Keratinocyte (primary cell): Measurements from ENCODE around the gene LSAMP. TPM values are rescaled to one million over a fixed set of nuclear protein-coding genes. Genes with fewer than 3 reads are reported as not detected.

Experiments used
- DNase-seq: peaks from one replicate; pipeline ENCODE4 v3.0.0-alpha.2; 2011; ENCODE audit warnings: low read depth, missing footprints, low spot score
- FAIRE-seq: peaks from 2 replicates; lab custom pipeline; 2011; peaks lifted over from hg19 to GRCh38; lab: Jason Lieb, UNC
- H2AFZ ChIP-seq: 2 replicates; pipeline ENCODE4 v1.6.0; 2012; ENCODE audit warnings: low read length, control low read depth, inconsistent platforms; ENCODE audit not compliant: control insufficient read depth
- H3K27ac ChIP-seq: 2 replicates; pipeline ENCODE4 v1.5.1; 2011; ENCODE audit warnings: low read length; ENCODE audit not compliant: control insufficient read depth, insufficient read depth
- H3K27me3 ChIP-seq: 3 replicates; pipeline ENCODE4 v1.6.0; 2011; ENCODE audit warnings: low read length; ENCODE audit not compliant: control insufficient read depth, insufficient read depth; ENCODE audit errors: extremely low read depth
- H3K36me3 ChIP-seq, 2 experiments: 2 replicates in 1 of 2; 3 replicates in 1 of 2; pipeline ENCODE4 v1.5.1; 2011; ENCODE audit warnings: low read length in 2 of 2, mild to moderate bottlenecking in 1 of 2; ENCODE audit not compliant: control insufficient read depth in 2 of 2, insufficient read depth in 2 of 2; ENCODE audit errors: extremely low read depth in 1 of 2
- H3K4me1 ChIP-seq: 3 replicates; pipeline ENCODE4 v1.5.1; 2011; ENCODE audit warnings: low read length; ENCODE audit not compliant: control insufficient read depth, insufficient read depth; ENCODE audit errors: extremely low read depth
- H3K4me2 ChIP-seq: 3 replicates; pipeline ENCODE4 v1.6.0; 2011; ENCODE audit warnings: low read depth, low read length; ENCODE audit not compliant: control insufficient read depth, insufficient read depth; ENCODE audit errors: extremely low read depth
- H3K4me3 ChIP-seq, 3 experiments: fragments of 200-600 bp in 1 of 3; sonication (generic) in 1 of 3; 2 replicates in 2 of 3; 3 replicates in 1 of 3; pipeline ENCODE4 v1.5.1; 2011 to 2016; ENCODE audit warnings: low read length in 3 of 3, mild to moderate bottlenecking in 3 of 3, control low read depth in 2 of 3, inconsistent platforms in 1 of 3, low read depth in 1 of 3, mixed read lengths in 1 of 3, mixed run types in 1 of 3, moderate library complexity in 1 of 3; ENCODE audit not compliant: control insufficient read depth in 2 of 3, insufficient read depth in 2 of 3; ENCODE audit errors: extremely low read depth in 1 of 3
- H3K79me2 ChIP-seq: 2 replicates; pipeline ENCODE4 v1.6.0; 2012; ENCODE audit warnings: low read length; ENCODE audit not compliant: control insufficient read depth, insufficient read depth
- H3K9ac ChIP-seq: 3 replicates; pipeline ENCODE4 v1.6.0; 2011; ENCODE audit warnings: low read length; ENCODE audit not compliant: control insufficient read depth, insufficient read depth; ENCODE audit errors: extremely low read depth
- H3K9me1 ChIP-seq: 3 replicates; pipeline ENCODE4 v1.6.0; 2011; ENCODE audit warnings: low read length; ENCODE audit not compliant: control insufficient read depth, insufficient read depth; ENCODE audit errors: extremely low read depth
- H3K9me3 ChIP-seq: 2 replicates; pipeline ENCODE4 v1.5.1; 2012; ENCODE audit warnings: low read depth, low read length; ENCODE audit not compliant: control insufficient read depth
- H4K20me1 ChIP-seq: 3 replicates; pipeline ENCODE4 v1.6.0; 2011; ENCODE audit warnings: low read length; ENCODE audit not compliant: control insufficient read depth, insufficient read depth; ENCODE audit errors: extremely low read depth
- CTCF ChIP-seq, 3 experiments: IDR thresholded peaks in 1 of 3; conservative IDR thresholded peaks in 1 of 3; optimal IDR thresholded peaks in 1 of 3; 2 replicates in 2 of 3; 3 replicates in 1 of 3; pipeline versions ENCODE3 to v1.5.1; 2011; ENCODE audit warnings: low read length in 3 of 3, mild to moderate bottlenecking in 3 of 3, moderate library complexity in 2 of 3, control low read depth in 1 of 3, inconsistent platforms in 1 of 3; ENCODE audit not compliant: insufficient read depth in 2 of 3; ENCODE audit errors: extremely low read depth in 1 of 3
- EZH2 ChIP-seq: IDR thresholded peaks from one replicate; pipeline ENCODE4 v1.6.1; 2012; ENCODE audit warnings: inconsistent platforms, mild to moderate bottlenecking, low read length, moderate library complexity
- dilution Hi-C: fragments of 300-500 bp; cut with MboI; formaldehyde crosslinking; loops from one replicate; pipeline ENCODE4 v1.7.0; 2020; ENCODE audit warnings: low sequenced_read_pairs; ENCODE audit not compliant: extremely low pct_ligation_motif_present
- polyA plus RNA-seq, 5 experiments: library from polyadenylated mRNA; depleted of rRNA in 3 of 5; stranded (reverse) in 3 of 5; stranded (forward) in 1 of 5; unstranded in 1 of 5; fragments of >200 nt; gene quantifications; 1 replicate in 1 of 5; 2 replicates in 3 of 5; 3 replicates in 1 of 5; pipeline versions ENCODE4 v1.2.1 to v1.2.3, GENCODE V29; 2011 to 2012; ENCODE audit warnings: missing spikeins in 2 of 5, low read depth in 1 of 5, low replicate concordance in 1 of 5

The LSAMP gene
- polyA plus RNA-seq, 1 donor (not counting 4 experiments of a cell fraction or from before 2014, with no cell fraction given): 0.12 TPM

- TF ChIP-seq EZH2: no peak
- TF ChIP-seq CTCF (optimal IDR thresholded peaks at IDR 0.05 in 1 of 3, IDR thresholded peaks at IDR 0.05 in 1 of 3, conservative IDR thresholded peaks at IDR 0.05 in 1 of 3; ENCODE audit: extremely low read depth in 1 of 3, insufficient read depth in 2 of 3, low read length in 3 of 3): no peak
- Histone ChIP-seq H3K36me3 (no peaks in the 10 kb centered on the region), H3K79me2 (no peaks in the 10 kb centered on the region), H3K9me3 (no peaks in the 10 kb centered on the region), H2AFZ (no peak overlapping the region), H3K4me1 (no peaks in the 10 kb centered on the region), H4K20me1 (no peaks in the 10 kb centered on the region), H3K27me3 (no peaks in the 10 kb centered on the region), H3K9me1 (no peaks in the 10 kb centered on the region), H3K4me2 (no peak overlapping the region), H3K9ac (no peak overlapping the region), H3K4me3 (no peak overlapping the region), H3K27ac (no peak overlapping the region)
- dilution Hi-C loops: no loop called here
- FAIRE-seq: no peak
- no peak for DNase-seq
Observed at GRCh38 chr3:115943579-115943978, 501.7 kb downstream of the LSAMP start.

GRCh38 chr3:115937054-115937453, 508.2 kb downstream of the LSAMP start:
- no peak overlapping the region for H3K4me3 ChIP-seq
- H3K4me2 ChIP-seq: no peak overlapping the region
- H3K27ac ChIP-seq: no peak overlapping the region
- no peak for FAIRE-seq
- H3K9ac ChIP-seq: no peak overlapping the region
- no peaks in the 10 kb centered on the region for H3K36me3 ChIP-seq
- no peak overlapping the region for H2AFZ ChIP-seq
- peak in 2 of 3 experiments; percentile 30 for TF ChIP-seq CTCF (optimal IDR thresholded peaks at IDR 0.05 in 1 of 3, IDR thresholded peaks at IDR 0.05 in 1 of 3, conservative IDR thresholded peaks at IDR 0.05 in 1 of 3; ENCODE audit: extremely low read depth in 1 of 3, insufficient read depth in 2 of 3, low read length in 3 of 3)
- TF ChIP-seq EZH2: no peak
- no peaks in the 10 kb centered on the region for H3K79me2 ChIP-seq
- no peaks in the 10 kb centered on the region for H4K20me1 ChIP-seq
- no peak for DNase-seq
- dilution Hi-C loops: no loop called here
- H3K9me3 ChIP-seq: no peaks in the 10 kb centered on the region
- no peaks in the 10 kb centered on the region for H3K4me1 ChIP-seq
- H3K9me1 ChIP-seq: no peaks in the 10 kb centered on the region
- H3K27me3 ChIP-seq: no peaks in the 10 kb centered on the region
